ENCODE results near the gene FTSJ1. TPM values are rescaled to one million over a fixed set of nuclear protein-coding genes. Genes with fewer than 3 reads are reported as not detected.

FTSJ1 gene
- total and polyA plus RNA-seq, 4 donors = 25.7 to 63.1 (median 47.6) TPM

DNA sequence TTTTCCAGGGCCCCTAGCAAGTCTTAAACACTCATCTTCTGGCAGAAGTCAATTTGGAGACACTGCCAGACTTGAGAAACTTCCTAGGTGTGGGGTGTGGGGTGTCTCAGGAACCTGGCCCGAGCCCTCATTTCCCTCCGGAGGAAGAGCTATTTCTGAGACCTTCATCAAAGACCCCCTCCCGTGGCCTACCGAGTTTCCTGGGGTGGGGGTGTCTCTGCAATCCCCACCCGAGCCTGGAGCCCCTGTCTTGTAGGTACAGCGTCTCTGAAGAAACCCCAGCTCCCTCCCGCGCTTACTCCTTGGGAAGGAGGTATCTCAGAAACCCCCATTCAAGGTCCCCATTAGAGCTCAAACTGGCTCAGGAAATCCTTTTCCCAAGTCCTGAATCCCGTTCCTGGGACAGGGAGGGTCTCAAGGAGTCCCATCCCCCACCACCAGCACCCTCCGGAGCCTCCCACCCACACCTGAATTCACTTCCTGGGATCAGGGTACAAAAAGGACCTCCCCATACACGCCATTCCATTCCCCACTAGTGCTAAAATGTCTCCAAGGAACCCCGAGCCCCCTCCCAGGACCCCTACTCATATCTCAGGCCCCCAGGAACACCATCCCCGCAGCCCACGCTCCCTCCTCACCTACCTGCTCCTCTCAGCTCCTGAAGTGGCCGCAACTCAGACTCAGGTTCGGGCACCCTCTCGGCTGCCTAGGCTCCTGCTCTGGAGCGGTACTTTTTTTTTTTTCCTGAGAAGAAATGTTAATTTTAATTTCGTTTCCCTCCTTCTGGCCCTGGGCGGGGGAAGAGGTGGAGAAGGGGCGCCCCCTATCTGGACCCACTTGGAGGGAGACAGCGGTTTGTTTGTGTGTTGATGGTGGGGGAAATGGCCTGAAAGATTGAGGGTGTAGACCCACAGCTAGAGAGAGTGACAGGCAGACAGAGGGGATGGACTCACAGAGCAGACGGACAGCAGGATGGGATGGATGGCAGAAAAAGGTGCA lies 7.0 kb upstream of the FTSJ1 start:
- H3K9me3 ChIP-seq (ENCODE audit: control insufficient read depth, insufficient read depth, low read length) = no peaks in the 10 kb centered on the region
- H3K4me3 ChIP-seq (ENCODE audit: low read depth, low read length) = no peak overlapping the region
- DNase-seq (ENCODE audit: low read depth in 4 of 6, low spot score in 6 of 6) = no peak
- 36% methylated on average over 14 of the region's 23 CpGs for WGBS (ENCODE audit: insufficient coverage)
- H3K4me1 ChIP-seq (ENCODE audit: control insufficient read depth, insufficient read depth, low read length) = peaks cover 18% of the 10 kb centered on the region
- H3K27me3 ChIP-seq (ENCODE audit: control insufficient read depth, insufficient read depth, low read length) = no peaks in the 10 kb centered on the region
- H3K27ac ChIP-seq (ENCODE audit: low read depth, low read length) = no peak overlapping the region
- no peaks in the 10 kb centered on the region for H3K36me3 ChIP-seq (ENCODE audit: control insufficient read depth, insufficient read depth, low read length)

GRCh38 chrX:48470110-48470832 lies 5.7 kb upstream of the FTSJ1 start, which contains the start of gene SLC38A5:
Gene SLC38A5, minus strand, starts transcription at chrX:48470260. Its CDS starts 2,336 bp downstream, at chrX:48467924.
- Histone ChIP-seq H3K9me3 (ENCODE audit: control insufficient read depth, insufficient read depth, low read length) (no peaks in the 10 kb centered on the region), H3K4me3 (ENCODE audit: low read depth, low read length) (no peak within 1 kb of the TSS)
- WGBS (ENCODE audit: insufficient coverage) = 75% methylated on average over 18 of the region's 18 CpGs

DNA sequence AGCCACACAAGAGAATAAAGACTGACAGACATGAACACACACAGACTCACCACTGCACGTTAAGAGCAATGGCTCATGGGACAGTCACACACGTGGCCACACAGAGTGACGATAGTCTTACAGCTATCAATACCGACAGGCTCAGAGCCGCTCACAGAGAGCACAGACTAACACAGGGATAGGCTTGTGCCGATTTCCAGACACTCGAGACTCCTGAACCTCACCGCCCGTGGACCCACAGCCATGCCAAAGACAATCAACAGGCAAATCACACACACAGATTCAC lies 5.2 kb upstream of the FTSJ1 start:
- H3K9me3 ChIP-seq (ENCODE audit: control insufficient read depth, insufficient read depth, low read length) = no peaks in the 10 kb centered on the region
- DNase-seq (ENCODE audit: low read depth in 4 of 6, low spot score in 6 of 6) = no peak
- WGBS (ENCODE audit: insufficient coverage) = 71% methylated on average over 9 of the region's 9 CpGs
- H3K27me3 ChIP-seq (ENCODE audit: control insufficient read depth, insufficient read depth, low read length) = no peaks in the 10 kb centered on the region
- H3K27ac ChIP-seq (ENCODE audit: low read depth, low read length) = no peak overlapping the region
- H3K4me3 ChIP-seq (ENCODE audit: low read depth, low read length) = no peak overlapping the region
- no peaks in the 10 kb centered on the region for H3K36me3 ChIP-seq (ENCODE audit: control insufficient read depth, insufficient read depth, low read length)
- peaks cover 18% of the 10 kb centered on the region for H3K4me1 ChIP-seq (ENCODE audit: control insufficient read depth, insufficient read depth, low read length)

More at GRCh38 chrX:48470110-48470832, 5.7 kb upstream of the FTSJ1 start, which contains the start of gene SLC38A5:
- H3K4me1 ChIP-seq (ENCODE audit: control insufficient read depth, insufficient read depth, low read length) = peaks cover 18% of the 10 kb centered on the region
- H3K27ac ChIP-seq (ENCODE audit: low read depth, low read length) = no peak within 1 kb of the TSS
- H3K27me3 ChIP-seq (ENCODE audit: control insufficient read depth, insufficient read depth, low read length) = no peaks in the 10 kb centered on the region
- DNase-seq (ENCODE audit: low read depth in 4 of 6, low spot score in 6 of 6) = no peak
- H3K36me3 ChIP-seq (ENCODE audit: control insufficient read depth, insufficient read depth, low read length) = no peaks in the 10 kb centered on the region

DNA sequence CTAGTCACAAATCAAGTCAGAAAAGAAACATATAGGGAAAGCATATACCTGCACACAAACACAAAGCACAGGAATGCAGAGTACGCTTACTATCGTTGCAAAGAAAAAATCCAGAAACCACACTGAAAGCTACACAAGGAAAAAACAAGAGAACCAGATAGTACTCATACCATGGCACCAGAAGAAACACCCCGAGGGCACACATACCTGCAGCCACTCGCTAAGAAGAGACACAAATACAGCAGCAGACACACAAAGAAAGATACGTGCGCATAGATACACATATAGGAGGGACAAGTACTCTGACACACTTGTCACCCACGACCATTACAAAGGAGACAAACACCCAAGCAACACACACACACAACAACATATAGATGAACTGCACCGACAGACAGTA lies 4.5 kb upstream of the FTSJ1 start:
- no peaks in the 10 kb centered on the region for H3K27me3 ChIP-seq (ENCODE audit: control insufficient read depth, insufficient read depth, low read length)
- H3K4me1 ChIP-seq (ENCODE audit: control insufficient read depth, insufficient read depth, low read length) = peaks cover 18% of the 10 kb centered on the region
- no peak for DNase-seq (ENCODE audit: low read depth in 4 of 6, low spot score in 6 of 6)
- H3K27ac ChIP-seq (ENCODE audit: low read depth, low read length) = no peak overlapping the region
- WGBS (ENCODE audit: insufficient coverage) = 82% methylated on average over 5 of the region's 8 CpGs
- H3K4me3 ChIP-seq (ENCODE audit: low read depth, low read length) = no peak overlapping the region
- H3K36me3 ChIP-seq (ENCODE audit: control insufficient read depth, insufficient read depth, low read length) = no peaks in the 10 kb centered on the region
- no peaks in the 10 kb centered on the region for H3K9me3 ChIP-seq (ENCODE audit: control insufficient read depth, insufficient read depth, low read length)

GRCh38 chrX:48472225-48472624 lies 3.8 kb upstream of the FTSJ1 start:
- peak in 1 of 6 donors; percentile 3 for DNase-seq (ENCODE audit: low read depth in 4 of 6, low spot score in 6 of 6)
- H3K27ac ChIP-seq (ENCODE audit: low read depth, low read length) = no peak overlapping the region
- no peak overlapping the region for H3K4me3 ChIP-seq (ENCODE audit: low read depth, low read length)
- no peaks in the 10 kb centered on the region for H3K9me3 ChIP-seq (ENCODE audit: control insufficient read depth, insufficient read depth, low read length)
- no peaks in the 10 kb centered on the region for H3K27me3 ChIP-seq (ENCODE audit: control insufficient read depth, insufficient read depth, low read length)
- WGBS (ENCODE audit: insufficient coverage) = 80% methylated on average over 7 of the region's 9 CpGs
- H3K4me1 ChIP-seq (ENCODE audit: control insufficient read depth, insufficient read depth, low read length) = peaks cover 17% of the 10 kb centered on the region
- no peaks in the 10 kb centered on the region for H3K36me3 ChIP-seq (ENCODE audit: control insufficient read depth, insufficient read depth, low read length)

DNA sequence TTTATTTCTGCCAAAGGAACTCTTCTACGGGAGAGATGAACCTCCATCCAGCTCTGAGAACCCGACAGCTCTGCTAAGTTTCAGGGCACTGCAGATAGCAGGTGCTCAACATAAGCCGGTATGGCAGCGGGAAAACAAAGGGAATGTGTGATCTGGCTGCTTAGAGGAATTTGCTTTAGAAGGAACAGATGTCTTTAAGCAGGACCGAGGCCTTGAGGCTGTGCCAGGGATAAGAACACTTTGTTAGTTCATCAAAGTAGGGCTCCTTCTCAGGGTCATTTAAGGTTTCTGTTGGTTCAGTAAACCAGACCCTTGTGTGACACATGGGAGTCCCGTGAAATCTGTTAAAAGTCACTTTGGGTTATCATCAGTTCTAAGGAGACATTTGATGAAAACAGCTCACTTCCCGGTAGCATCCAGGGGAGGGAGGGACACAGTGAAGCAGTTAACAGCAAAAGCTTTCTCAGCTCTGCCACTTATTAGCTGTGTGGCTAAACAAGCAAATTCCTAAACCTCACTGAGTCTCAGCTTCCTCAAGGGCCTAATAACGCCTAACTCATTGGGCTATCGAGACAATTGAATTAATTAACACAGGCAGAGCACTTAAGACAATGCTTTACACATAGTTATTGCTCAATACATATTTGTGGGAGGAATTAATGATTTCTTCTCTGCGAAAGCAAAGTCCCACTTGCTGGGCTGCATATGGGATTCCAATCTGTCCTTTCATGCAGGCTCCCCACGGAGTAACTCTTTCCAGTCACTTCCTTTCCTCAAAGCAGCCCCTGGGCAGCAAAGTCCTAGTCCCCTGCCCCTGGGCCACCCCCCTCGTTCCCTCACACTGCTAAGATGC lies 2.9 kb upstream of the FTSJ1 start:
- H3K4me3 ChIP-seq (ENCODE audit: low read depth, low read length) = no peak overlapping the region
- H3K9me3 ChIP-seq (ENCODE audit: control insufficient read depth, insufficient read depth, low read length) = no peaks in the 10 kb centered on the region
- no peaks in the 10 kb centered on the region for H3K27me3 ChIP-seq (ENCODE audit: control insufficient read depth, insufficient read depth, low read length)
- H3K36me3 ChIP-seq (ENCODE audit: control insufficient read depth, insufficient read depth, low read length) = no peaks in the 10 kb centered on the region
- DNase-seq (ENCODE audit: low read depth in 4 of 6, low spot score in 6 of 6) = peak in 2 of 6 donors; percentile 43 to 51
- WGBS (ENCODE audit: insufficient coverage) = 44% methylated on average over 10 of the region's 12 CpGs
- no peak overlapping the region for H3K27ac ChIP-seq (ENCODE audit: low read depth, low read length)
- H3K4me1 ChIP-seq (ENCODE audit: control insufficient read depth, insufficient read depth, low read length) = peaks cover 11% of the 10 kb centered on the region

DNA sequence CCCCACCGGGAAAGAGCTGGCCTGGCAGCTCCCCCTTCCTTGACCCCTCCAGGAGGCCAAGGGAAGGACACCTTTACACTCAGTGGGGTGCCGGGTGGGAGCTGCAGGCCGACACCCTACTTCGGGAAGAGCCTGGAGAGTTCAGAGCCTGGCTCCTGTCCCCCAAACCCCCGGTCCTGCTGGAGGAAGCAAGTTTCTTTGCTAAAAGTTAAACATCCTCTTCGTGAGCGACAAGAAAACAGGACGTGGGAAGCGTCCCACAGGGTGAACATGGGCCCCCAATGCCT lies 2.4 kb upstream of the FTSJ1 start:
- no peak for DNase-seq (ENCODE audit: low read depth in 4 of 6, low spot score in 6 of 6)
- WGBS (ENCODE audit: insufficient coverage) = 54% methylated on average over 9 of the region's 9 CpGs
- Histone ChIP-seq H3K9me3 (ENCODE audit: control insufficient read depth, insufficient read depth, low read length) (no peaks in the 10 kb centered on the region), H3K36me3 (ENCODE audit: control insufficient read depth, insufficient read depth, low read length) (peaks cover 4% of the 10 kb centered on the region), H3K4me1 (ENCODE audit: control insufficient read depth, insufficient read depth, low read length) (peaks cover 11% of the 10 kb centered on the region), H3K4me3 (ENCODE audit: low read depth, low read length) (no peak overlapping the region), H3K27ac (ENCODE audit: low read depth, low read length) (no peak overlapping the region), H3K27me3 (ENCODE audit: control insufficient read depth, insufficient read depth, low read length) (no peaks in the 10 kb centered on the region)

GRCh38 chrX:48474127-48474526 lies 1.9 kb upstream of the FTSJ1 start:
- no peaks in the 10 kb centered on the region for H3K9me3 ChIP-seq (ENCODE audit: control insufficient read depth, insufficient read depth, low read length)
- DNase-seq (ENCODE audit: low read depth in 4 of 6, low spot score in 6 of 6) = peak in 1 of 6 donors; percentile 20
- no peak overlapping the region for H3K27ac ChIP-seq (ENCODE audit: low read depth, low read length)
- H3K27me3 ChIP-seq (ENCODE audit: control insufficient read depth, insufficient read depth, low read length) = no peaks in the 10 kb centered on the region
- H3K4me3 ChIP-seq (ENCODE audit: low read depth, low read length) = no peak overlapping the region
- peaks cover 11% of the 10 kb centered on the region for H3K4me1 ChIP-seq (ENCODE audit: control insufficient read depth, insufficient read depth, low read length)
- 48% methylated on average over 6 of the region's 10 CpGs for WGBS (ENCODE audit: insufficient coverage)
- H3K36me3 ChIP-seq (ENCODE audit: control insufficient read depth, insufficient read depth, low read length) = peaks cover 9% of the 10 kb centered on the region

GRCh38 chrX:48474581-48474980 lies 1.4 kb upstream of the FTSJ1 start:
- DNase-seq (ENCODE audit: low read depth in 4 of 6, low spot score in 6 of 6) = no peak
- Histone ChIP-seq H3K4me3 (ENCODE audit: low read depth, low read length) (no peak overlapping the region), H3K36me3 (ENCODE audit: control insufficient read depth, insufficient read depth, low read length) (peaks cover 9% of the 10 kb centered on the region), H3K27ac (ENCODE audit: low read depth, low read length) (no peak overlapping the region), H3K4me1 (ENCODE audit: control insufficient read depth, insufficient read depth, low read length) (peaks cover 11% of the 10 kb centered on the region), H3K9me3 (ENCODE audit: control insufficient read depth, insufficient read depth, low read length) (no peaks in the 10 kb centered on the region), H3K27me3 (ENCODE audit: control insufficient read depth, insufficient read depth, low read length) (no peaks in the 10 kb centered on the region)
- WGBS (ENCODE audit: insufficient coverage) = 87% methylated on average over 6 of the region's 6 CpGs
